ENCODE results near the gene TMEM61.

The TMEM61 gene

DNA sequence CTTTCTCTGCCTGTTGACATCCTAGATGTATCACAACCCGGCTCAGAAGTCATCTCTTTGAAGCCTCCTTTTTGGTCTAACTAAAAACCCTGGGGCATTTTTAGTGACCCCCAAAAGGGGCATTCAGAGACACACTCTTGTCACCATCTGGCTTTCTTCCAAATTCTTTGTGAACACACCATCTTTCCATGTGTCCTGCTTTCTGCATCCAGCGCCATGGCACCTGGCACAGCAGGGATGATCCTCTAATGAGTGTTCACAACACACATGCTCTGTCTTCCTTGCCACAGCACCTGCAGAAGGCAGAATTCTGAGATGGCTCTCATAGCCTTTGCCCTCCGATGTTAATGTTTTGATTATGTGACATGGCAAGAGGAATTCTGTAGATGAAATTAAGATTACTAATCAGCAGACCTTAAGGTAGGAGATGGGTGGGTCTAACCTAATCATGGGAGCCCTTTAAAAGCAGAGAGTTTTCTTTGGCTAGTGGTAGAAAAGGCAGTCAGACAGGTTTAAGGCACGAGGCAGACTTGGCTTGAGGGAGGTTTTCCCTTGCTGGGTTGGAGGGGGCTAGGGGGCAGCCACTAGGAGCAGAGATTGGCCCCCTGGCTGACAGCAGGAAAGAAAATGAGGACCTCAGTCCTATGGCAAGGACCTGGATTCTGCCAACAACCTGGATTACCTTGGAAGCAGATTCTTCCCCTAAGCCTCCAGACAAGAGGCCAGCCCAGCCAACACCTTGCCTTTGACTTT lies 4.9 kb upstream of the TMEM61 start:
- no peak overlapping the region for H3K27ac ChIP-seq
- no peaks in the 10 kb centered on the region for H3K27me3 ChIP-seq (ENCODE audit: insufficient read depth, low read depth)
- no peaks in the 10 kb centered on the region for H4K20me1 ChIP-seq (ENCODE audit: insufficient read depth)
- H3K4me2 ChIP-seq, result no peak overlapping the region
- no peaks in the 10 kb centered on the region for H3K36me3 ChIP-seq (ENCODE audit: insufficient read depth)
- H3K4me3 ChIP-seq (IDR thresholded peaks at IDR 0.05; ENCODE audit: insufficient read depth, low read depth, low read length), result no peak overlapping the region
- no peaks in the 10 kb centered on the region for H3K79me2 ChIP-seq (ENCODE audit: insufficient read depth, low read depth)
- H3K9ac ChIP-seq, result no peak overlapping the region
- TF ChIP-seq, protein P1, sequence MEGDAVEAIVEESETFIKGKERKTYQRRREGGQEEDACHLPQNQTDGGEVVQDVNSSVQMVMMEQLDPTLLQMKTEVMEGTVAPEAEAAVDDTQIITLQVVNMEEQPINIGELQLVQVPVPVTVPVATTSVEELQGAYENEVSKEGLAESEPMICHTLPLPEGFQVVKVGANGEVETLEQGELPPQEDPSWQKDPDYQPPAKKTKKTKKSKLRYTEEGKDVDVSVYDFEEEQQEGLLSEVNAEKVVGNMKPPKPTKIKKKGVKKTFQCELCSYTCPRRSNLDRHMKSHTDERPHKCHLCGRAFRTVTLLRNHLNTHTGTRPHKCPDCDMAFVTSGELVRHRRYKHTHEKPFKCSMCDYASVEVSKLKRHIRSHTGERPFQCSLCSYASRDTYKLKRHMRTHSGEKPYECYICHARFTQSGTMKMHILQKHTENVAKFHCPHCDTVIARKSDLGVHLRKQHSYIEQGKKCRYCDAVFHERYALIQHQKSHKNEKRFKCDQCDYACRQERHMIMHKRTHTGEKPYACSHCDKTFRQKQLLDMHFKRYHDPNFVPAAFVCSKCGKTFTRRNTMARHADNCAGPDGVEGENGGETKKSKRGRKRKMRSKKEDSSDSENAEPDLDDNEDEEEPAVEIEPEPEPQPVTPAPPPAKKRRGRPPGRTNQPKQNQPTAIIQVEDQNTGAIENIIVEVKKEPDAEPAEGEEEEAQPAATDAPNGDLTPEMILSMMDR (conservative IDR thresholded peaks at IDR 0.05; ENCODE audit: low read depth, low read length), result no peak
- no peak overlapping the region for H2AFZ ChIP-seq (ENCODE audit: low read depth)
- no peaks in the 10 kb centered on the region for H3K4me1 ChIP-seq (ENCODE audit: low read depth, poor library complexity, severe bottlenecking)

DNA sequence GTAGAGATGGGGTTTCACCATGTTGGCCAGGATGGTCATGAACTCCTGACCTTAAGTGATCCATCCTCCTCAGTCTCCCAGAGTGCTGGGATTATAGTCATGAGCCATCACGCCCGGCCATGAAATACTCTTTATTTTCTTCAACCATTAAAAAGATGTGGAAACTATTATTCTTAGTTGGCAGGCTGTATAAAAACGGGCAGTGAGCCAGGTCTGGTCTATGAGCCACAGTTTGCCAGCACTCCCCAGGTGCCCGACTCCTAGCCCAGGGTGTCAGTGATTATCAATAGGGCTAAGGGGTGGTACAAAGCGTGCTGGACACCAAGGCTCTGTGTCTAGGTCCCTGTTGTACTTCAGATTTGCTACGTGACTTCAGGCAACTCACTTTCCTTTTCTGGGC lies 3.7 kb upstream of the TMEM61 start:
- H3K4me3 ChIP-seq (IDR thresholded peaks at IDR 0.05; ENCODE audit: insufficient read depth, low read depth, low read length), result no peak overlapping the region
- H3K9ac ChIP-seq, result no peak overlapping the region
- H2AFZ ChIP-seq (ENCODE audit: low read depth), result no peak overlapping the region
- H3K79me2 ChIP-seq (ENCODE audit: insufficient read depth, low read depth), result no peaks in the 10 kb centered on the region
- no peaks in the 10 kb centered on the region for H3K4me1 ChIP-seq (ENCODE audit: low read depth, poor library complexity, severe bottlenecking)
- H3K4me2 ChIP-seq, result no peak overlapping the region
- no peaks in the 10 kb centered on the region for H3K27me3 ChIP-seq (ENCODE audit: insufficient read depth, low read depth)
- TF ChIP-seq, protein P1 (conservative IDR thresholded peaks at IDR 0.05; ENCODE audit: low read depth, low read length), result no peak
- no peaks in the 10 kb centered on the region for H4K20me1 ChIP-seq (ENCODE audit: insufficient read depth)
- H3K36me3 ChIP-seq (ENCODE audit: insufficient read depth), result no peaks in the 10 kb centered on the region
- no peak overlapping the region for H3K27ac ChIP-seq

DNA sequence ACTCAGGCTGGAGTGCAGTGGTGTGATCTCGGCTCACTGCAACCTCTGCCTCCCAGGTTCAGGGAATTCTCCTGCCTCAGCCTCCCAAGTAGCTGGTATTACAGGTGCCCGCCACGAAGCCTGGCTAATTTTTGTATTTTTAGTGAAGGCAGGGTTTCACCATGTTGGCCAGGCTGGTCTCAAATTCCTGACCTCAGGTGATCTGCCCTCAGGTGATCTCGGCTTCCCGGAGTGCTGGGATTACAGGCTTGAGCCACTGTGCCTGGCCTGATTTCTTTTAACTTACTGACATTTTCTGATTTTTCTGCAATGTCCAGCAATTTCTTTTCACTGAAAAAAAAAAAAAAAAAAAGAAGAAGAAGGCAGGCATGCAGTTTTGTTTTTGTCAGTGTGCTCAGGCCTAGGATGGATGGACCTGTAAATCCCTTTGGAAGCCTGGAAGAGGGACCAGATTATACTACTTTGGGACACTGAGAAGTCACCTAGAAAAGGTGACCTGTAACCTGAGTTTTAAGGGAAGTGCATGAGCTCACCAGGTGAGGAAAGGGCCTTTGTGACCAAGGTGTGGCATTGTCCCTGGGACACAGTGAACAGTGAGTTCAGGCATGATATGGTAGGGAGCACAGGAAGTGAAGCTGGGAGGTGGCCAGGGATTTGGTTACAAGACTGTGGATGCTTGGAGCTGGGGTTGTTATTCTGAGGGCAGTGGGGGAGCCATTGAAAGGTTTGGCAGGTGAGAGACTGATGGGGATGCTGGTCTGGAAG lies 2.7 kb upstream of the TMEM61 start:
- H3K36me3 ChIP-seq (ENCODE audit: insufficient read depth), result no peaks in the 10 kb centered on the region
- H3K79me2 ChIP-seq (ENCODE audit: insufficient read depth, low read depth), result no peaks in the 10 kb centered on the region
- H3K4me1 ChIP-seq (ENCODE audit: low read depth, poor library complexity, severe bottlenecking), result no peaks in the 10 kb centered on the region
- no peaks in the 10 kb centered on the region for H3K27me3 ChIP-seq (ENCODE audit: insufficient read depth, low read depth)
- H2AFZ ChIP-seq (ENCODE audit: low read depth), result no peak overlapping the region
- no peaks in the 10 kb centered on the region for H4K20me1 ChIP-seq (ENCODE audit: insufficient read depth)
- no peak overlapping the region for H3K27ac ChIP-seq
- H3K4me2 ChIP-seq, result no peak overlapping the region
- H3K9ac ChIP-seq, result no peak overlapping the region
- no peak overlapping the region for H3K4me3 ChIP-seq (IDR thresholded peaks at IDR 0.05; ENCODE audit: insufficient read depth, low read depth, low read length)
- TF ChIP-seq, protein P1 (conservative IDR thresholded peaks at IDR 0.05; ENCODE audit: low read depth, low read length), result no peak

DNA sequence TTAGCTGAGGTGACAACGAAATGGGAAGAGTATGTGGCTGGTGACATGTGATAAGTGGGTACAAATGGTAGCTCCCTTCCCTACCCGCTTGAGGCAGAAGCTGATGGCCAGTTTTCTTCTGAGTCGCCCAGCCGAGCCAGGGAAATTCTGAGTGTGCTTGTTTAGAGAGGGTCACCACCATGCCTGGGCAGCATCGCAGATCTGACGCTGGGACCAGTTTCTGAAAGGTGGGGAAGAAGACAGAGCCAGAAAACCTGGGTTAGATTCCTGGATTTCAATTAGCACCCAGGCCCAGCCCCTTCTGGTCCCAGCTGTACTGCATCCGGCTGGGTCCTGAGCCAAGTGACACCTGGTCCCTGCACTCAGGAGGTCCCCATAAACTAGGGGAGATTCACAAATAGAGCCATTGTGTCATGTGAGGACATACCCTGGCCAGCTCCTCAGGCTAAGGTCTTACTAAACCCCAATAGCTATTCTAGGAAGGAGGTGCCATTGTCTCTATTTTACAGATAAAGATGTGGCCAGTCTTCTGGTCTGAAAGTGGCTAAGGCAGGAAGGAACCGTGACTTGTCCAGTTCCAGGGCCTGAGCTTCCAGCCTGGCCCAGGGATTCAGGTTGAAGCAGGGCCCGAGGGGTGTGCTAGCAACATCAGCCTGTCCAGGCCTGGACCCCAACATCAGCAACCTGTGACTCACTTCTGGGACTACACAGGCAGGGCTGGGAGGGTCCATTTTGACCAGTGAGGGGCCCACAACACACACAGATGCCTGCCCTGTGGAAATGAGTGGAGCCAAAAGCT lies 1.7 kb upstream of the TMEM61 start:
- Histone ChIP-seq H3K79me2 (ENCODE audit: insufficient read depth, low read depth) (no peaks in the 10 kb centered on the region), H3K4me2 (no peak overlapping the region), H2AFZ (ENCODE audit: low read depth) (no peak overlapping the region), H3K4me1 (ENCODE audit: low read depth, poor library complexity, severe bottlenecking) (no peaks in the 10 kb centered on the region), H3K9ac (no peak overlapping the region), H3K27me3 (ENCODE audit: insufficient read depth, low read depth) (no peaks in the 10 kb centered on the region), H4K20me1 (ENCODE audit: insufficient read depth) (no peaks in the 10 kb centered on the region), H3K4me3 (IDR thresholded peaks at IDR 0.05; ENCODE audit: insufficient read depth, low read depth, low read length) (no peak overlapping the region), H3K36me3 (ENCODE audit: insufficient read depth) (no peaks in the 10 kb centered on the region), H3K27ac (no peak overlapping the region)
- TF ChIP-seq, protein P1 (conservative IDR thresholded peaks at IDR 0.05; ENCODE audit: low read depth, low read length), result no peak
